OCI-LY3 (cell line): Measurements from ENCODE around the gene KREMEN1.

Experiments used
- EZH2phosphoT487 ChIP-seq: fragments of 200-600 bp; shearing (Covaris generic); IDR thresholded peaks from 2 replicates; pipeline ENCODE4 v1.6.1; 2018; ENCODE audit warnings: antibody characterized with exemption, mixed run types, low read depth
- TF ChIP-seq, protein P1 (sequence below): fragments of 200-600, 300-600 bp; sonication (generic); IDR thresholded peaks from 2 replicates; pipeline ENCODE4 v1.5.1; 2014; ENCODE audit warnings: antibody characterized with exemption, low read length, low read depth

- no peak for TF ChIP-seq EZH2phosphoT487
- TF ChIP-seq, protein P1, sequence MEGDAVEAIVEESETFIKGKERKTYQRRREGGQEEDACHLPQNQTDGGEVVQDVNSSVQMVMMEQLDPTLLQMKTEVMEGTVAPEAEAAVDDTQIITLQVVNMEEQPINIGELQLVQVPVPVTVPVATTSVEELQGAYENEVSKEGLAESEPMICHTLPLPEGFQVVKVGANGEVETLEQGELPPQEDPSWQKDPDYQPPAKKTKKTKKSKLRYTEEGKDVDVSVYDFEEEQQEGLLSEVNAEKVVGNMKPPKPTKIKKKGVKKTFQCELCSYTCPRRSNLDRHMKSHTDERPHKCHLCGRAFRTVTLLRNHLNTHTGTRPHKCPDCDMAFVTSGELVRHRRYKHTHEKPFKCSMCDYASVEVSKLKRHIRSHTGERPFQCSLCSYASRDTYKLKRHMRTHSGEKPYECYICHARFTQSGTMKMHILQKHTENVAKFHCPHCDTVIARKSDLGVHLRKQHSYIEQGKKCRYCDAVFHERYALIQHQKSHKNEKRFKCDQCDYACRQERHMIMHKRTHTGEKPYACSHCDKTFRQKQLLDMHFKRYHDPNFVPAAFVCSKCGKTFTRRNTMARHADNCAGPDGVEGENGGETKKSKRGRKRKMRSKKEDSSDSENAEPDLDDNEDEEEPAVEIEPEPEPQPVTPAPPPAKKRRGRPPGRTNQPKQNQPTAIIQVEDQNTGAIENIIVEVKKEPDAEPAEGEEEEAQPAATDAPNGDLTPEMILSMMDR = no peak
Measured at GRCh38 chr22:29215012-29215860, 142.4 kb downstream of the KREMEN1 start.
